Astrocyte (in vitro differentiated cells and primary cell): ENCODE measurements around the gene IPO13. TPM values are rescaled to one million over a fixed set of nuclear protein-coding genes. Genes with fewer than 3 reads are reported as not detected.

Experiments
- DNase-seq: peaks from one replicate; pipeline ENCODE4 v3.0.0-alpha.2; 2010; ENCODE audit warnings: low read depth
- FAIRE-seq: peaks from 2 replicates; lab custom pipeline; 2011; peaks lifted over from hg19 to GRCh38; lab: Jason Lieb, UNC
- H2AFZ ChIP-seq: 2 replicates; pipeline ENCODE4 v1.6.0; 2012; ENCODE audit warnings: low read depth, low read length, inconsistent platforms
- H3K27ac ChIP-seq: 2 replicates; pipeline ENCODE4 v1.5.1; 2011; ENCODE audit warnings: low read depth, low read length, inconsistent platforms
- H3K27me3 ChIP-seq: 2 replicates; pipeline ENCODE4 v1.6.0; 2011; ENCODE audit warnings: low read length, inconsistent platforms; ENCODE audit not compliant: insufficient read depth
- H3K36me3 ChIP-seq: 2 replicates; pipeline ENCODE4 v1.5.1; 2011; ENCODE audit warnings: low read length, inconsistent platforms; ENCODE audit not compliant: insufficient read depth
- H3K4me1 ChIP-seq: 2 replicates; pipeline ENCODE4 v1.5.1; 2011; ENCODE audit warnings: low read length, inconsistent platforms; ENCODE audit not compliant: insufficient read depth
- H3K4me2 ChIP-seq: 2 replicates; pipeline ENCODE4 v1.6.0; 2012; ENCODE audit warnings: low read length, inconsistent platforms
- H3K4me3 ChIP-seq: 2 replicates; pipeline ENCODE4 v1.5.1; 2011; ENCODE audit warnings: low read depth, mild to moderate bottlenecking, low read length, inconsistent platforms; ENCODE audit not compliant: insufficient read depth
- H3K79me2 ChIP-seq: 2 replicates; pipeline ENCODE4 v1.6.0; 2012; ENCODE audit warnings: mild to moderate bottlenecking, low read length, inconsistent platforms; ENCODE audit not compliant: insufficient read depth
- H3K9ac ChIP-seq: 2 replicates; pipeline ENCODE4 v1.6.0; 2012; ENCODE audit warnings: mild to moderate bottlenecking, low read length, inconsistent platforms
- H3K9me3 ChIP-seq: 2 replicates; pipeline ENCODE4 v1.5.1; 2012; ENCODE audit warnings: low read depth, mild to moderate bottlenecking, low read length, inconsistent platforms; ENCODE audit not compliant: insufficient read depth
- H4K20me1 ChIP-seq: 2 replicates; pipeline ENCODE4 v1.6.0; 2012; ENCODE audit warnings: low read length, inconsistent platforms; ENCODE audit not compliant: insufficient read depth
- H3K27ac Mint-ChIP-seq: one replicate; pipeline ENCODE4 v1.8.0; 2021; ENCODE audit warnings: mild to moderate bottlenecking, mixed read lengths; ENCODE audit not compliant: unreplicated experiment
- H3K27me3 Mint-ChIP-seq: one replicate; pipeline ENCODE4 v1.8.0; 2021; ENCODE audit warnings: low read depth, mixed read lengths; ENCODE audit not compliant: unreplicated experiment
- H3K36me3 Mint-ChIP-seq: one replicate; pipeline ENCODE4 v1.8.0; 2021; ENCODE audit warnings: low read depth, mixed read lengths; ENCODE audit not compliant: unreplicated experiment
- H3K4me1 Mint-ChIP-seq: one replicate; pipeline ENCODE4 v1.8.0; 2021; ENCODE audit warnings: low read depth, mixed read lengths; ENCODE audit not compliant: unreplicated experiment
- H3K4me3 Mint-ChIP-seq: one replicate; pipeline ENCODE4 v1.8.0; 2021; ENCODE audit warnings: mild to moderate bottlenecking, moderate library complexity, mixed read lengths; ENCODE audit not compliant: unreplicated experiment
- H3K9me3 Mint-ChIP-seq: one replicate; pipeline ENCODE4 v1.8.0; 2021; ENCODE audit warnings: mild to moderate bottlenecking, mixed read lengths; ENCODE audit not compliant: unreplicated experiment
- CTCF ChIP-seq: IDR thresholded peaks from 2 replicates; pipeline ENCODE4 v1.5.1; 2011; ENCODE audit warnings: low read depth, mild to moderate bottlenecking, inconsistent platforms, low read length, moderate library complexity; ENCODE audit not compliant: insufficient read depth
- EZH2 ChIP-seq: IDR thresholded peaks from 2 replicates; pipeline ENCODE4 v1.6.1; 2012; ENCODE audit warnings: mild to moderate bottlenecking, low read length, inconsistent platforms; ENCODE audit not compliant: insufficient read depth
- total RNA-seq: library from RNA; stranded (reverse); gene quantifications from 2 replicates; pipeline ENCODE4 v1.2.1, GENCODE V29; 2021

The IPO13 gene
- total RNA-seq, 1 donor from 2014 or later = 31.0 TPM

DNA sequence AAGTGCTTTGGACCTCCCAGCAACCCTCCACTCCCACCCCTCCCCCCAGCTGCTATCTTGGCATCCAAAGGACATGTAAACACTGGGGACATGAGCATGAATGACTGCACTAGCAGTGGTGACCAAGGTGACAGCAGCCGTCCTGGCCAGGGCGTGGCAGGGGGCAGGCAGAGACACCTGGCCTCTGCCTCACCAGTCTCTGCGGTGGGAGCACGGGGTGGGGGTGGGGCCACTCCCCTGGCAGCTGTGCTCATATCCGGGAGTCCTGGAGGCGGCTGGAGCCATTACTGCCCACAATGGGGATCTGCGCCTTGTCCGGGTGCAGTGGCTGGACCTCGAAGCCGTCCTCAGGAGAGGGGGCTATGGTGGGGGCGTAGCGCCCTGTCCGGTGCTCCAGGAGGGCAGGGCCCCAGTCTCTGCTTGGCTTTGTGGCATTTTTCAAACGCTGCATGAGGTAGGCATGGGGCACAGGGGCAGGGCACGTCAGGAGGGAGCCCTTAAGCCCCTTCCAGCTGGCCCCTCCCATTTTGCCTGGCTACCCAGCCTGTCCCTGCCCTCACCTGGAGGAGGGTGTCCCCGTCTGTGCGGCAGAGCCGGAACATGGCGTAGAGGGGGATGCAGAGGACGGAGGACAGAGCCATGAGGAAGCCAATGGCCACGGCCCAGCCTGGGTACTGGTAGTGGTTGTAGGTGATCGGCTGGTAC, 50.7 kb downstream of the IPO13 start:
- Histone ChIP-seq H3K4me2 (no peak overlapping the region), H4K20me1 (no peaks in the 10 kb centered on the region), H3K4me3 (no peak overlapping the region), H3K9ac (no peak overlapping the region), H3K27ac (no peak overlapping the region), H3K4me1 (no peaks in the 10 kb centered on the region), H3K36me3 (no peaks in the 10 kb centered on the region), H2AFZ (no peak overlapping the region), H3K79me2 (no peaks in the 10 kb centered on the region), H3K9me3 (no peaks in the 10 kb centered on the region), H3K27me3 (no peaks in the 10 kb centered on the region)
- DNase-seq (no peak), FAIRE-seq (no peak)
- Mint-ChIP-seq H3K4me3 (no peak overlapping the region), H3K36me3 (peaks cover 21% of the 10 kb centered on the region), H3K4me1 (peaks cover 2% of the 10 kb centered on the region), H3K27ac (no peak overlapping the region), H3K9me3 (peaks cover 2% of the 10 kb centered on the region), H3K27me3 (peaks cover 2% of the 10 kb centered on the region)
- no peak for TF ChIP-seq CTCF
- TF ChIP-seq EZH2 = no peak

DNA sequence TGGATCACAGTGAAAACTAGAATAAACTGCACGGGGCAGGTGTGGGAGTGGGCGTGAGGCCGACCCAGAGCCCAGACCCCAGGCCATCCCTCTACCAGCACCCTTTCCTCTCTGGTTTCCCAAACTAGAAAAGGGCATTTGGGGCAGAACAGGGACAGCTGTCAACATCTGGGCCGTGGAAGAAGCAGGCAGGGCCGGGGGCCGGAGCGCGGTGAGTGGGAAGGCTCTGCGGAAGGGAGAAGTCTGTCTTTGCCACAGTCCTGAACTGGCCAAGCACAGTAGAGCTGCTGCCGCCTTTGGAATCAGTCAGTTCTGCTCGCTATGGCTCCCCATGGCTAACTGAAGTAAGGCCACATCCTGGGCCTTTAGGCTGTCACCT, 51.2 kb downstream of the IPO13 start:
- H3K36me3 ChIP-seq = no peaks in the 10 kb centered on the region
- H3K27ac ChIP-seq = no peak overlapping the region
- no peak overlapping the region for H3K9ac ChIP-seq
- no peak for TF ChIP-seq CTCF
- no peak for TF ChIP-seq EZH2
- no peak overlapping the region for H3K4me3 Mint-ChIP-seq
- DNase-seq = no peak
- H4K20me1 ChIP-seq = no peaks in the 10 kb centered on the region
- no peak for FAIRE-seq
- H3K9me3 ChIP-seq = no peaks in the 10 kb centered on the region
- H3K9me3 Mint-ChIP-seq = no peaks in the 10 kb centered on the region
- no peaks in the 10 kb centered on the region for H3K4me1 ChIP-seq
- H3K27me3 ChIP-seq = no peaks in the 10 kb centered on the region
- H3K79me2 ChIP-seq = no peaks in the 10 kb centered on the region
- no peak overlapping the region for H3K4me3 ChIP-seq
- no peaks in the 10 kb centered on the region for H3K4me1 Mint-ChIP-seq
- peaks cover 21% of the 10 kb centered on the region for H3K36me3 Mint-ChIP-seq
- H3K4me2 ChIP-seq = no peak overlapping the region
- H3K27ac Mint-ChIP-seq = no peak overlapping the region
- no peak overlapping the region for H2AFZ ChIP-seq
- H3K27me3 Mint-ChIP-seq = peaks cover 2% of the 10 kb centered on the region

GRCh38 chr1:43999455-43999854, 52.7 kb downstream of the IPO13 start:
- Histone ChIP-seq H2AFZ (no peak overlapping the region), H3K9ac (no peak overlapping the region), H3K4me1 (no peaks in the 10 kb centered on the region), H3K27me3 (no peaks in the 10 kb centered on the region), H3K27ac (no peak overlapping the region), H3K4me2 (no peak overlapping the region), H3K36me3 (no peaks in the 10 kb centered on the region), H4K20me1 (no peaks in the 10 kb centered on the region), H3K79me2 (no peaks in the 10 kb centered on the region), H3K9me3 (no peaks in the 10 kb centered on the region), H3K4me3 (no peak overlapping the region)
- H3K4me3 Mint-ChIP-seq = no peak overlapping the region
- H3K27ac Mint-ChIP-seq = no peak overlapping the region
- H3K9me3 Mint-ChIP-seq = no peaks in the 10 kb centered on the region
- H3K27me3 Mint-ChIP-seq = peaks cover 2% of the 10 kb centered on the region
- H3K4me1 Mint-ChIP-seq = no peaks in the 10 kb centered on the region
- DNase-seq = no peak
- peaks cover 23% of the 10 kb centered on the region for H3K36me3 Mint-ChIP-seq
- no peak for FAIRE-seq
- TF ChIP-seq CTCF = no peak
- TF ChIP-seq EZH2 = no peak
